Forelimb muscle (tissue), 1 donor: Measurements from ENCODE around the gene DYDC2. TPM values are rescaled to one million over a fixed set of nuclear protein-coding genes. Genes with fewer than 3 reads are reported as not detected.
"Not testable (repeated sequence)": the region's sequence is repeated elsewhere in the genome, so short reads cannot be mapped to it uniquely, and the experiment has no call there.

Experiments
- DNase-seq: peaks from one replicate; pipeline ENCODE4 v3.0.0-alpha.2; 2013; ENCODE audit warnings: low read depth
- polyA plus RNA-seq: library from polyadenylated mRNA; unstranded; fragments of 120-200 nt; gene quantifications from one replicate; pipeline ENCODE4 v1.2.1, GENCODE V29; 2013; ENCODE audit not compliant: insufficient read length

Gene DYDC2
- not detected for polyA plus RNA-seq

GRCh38 chr10:80356563-80356988, at the start of gene DYDC2, which contains the start of gene DYDC1:
Gene DYDC2 (plus strand): TSS chr10:80356781. CDS start chr10:80362444, 5,663 bp downstream.
Gene DYDC1 (minus strand): TSS chr10:80356755. CDS start chr10:80352601, 4,154 bp downstream.
- no peak for DNase-seq

GRCh38 chr10:80313523-80313922, 43.1 kb upstream of the DYDC2 start:
- DNase-seq = no peak

GRCh38 chr10:80315391-80315790, 41.2 kb upstream of the DYDC2 start:
- no peak for DNase-seq

GRCh38 chr10:80318742-80319141, 37.8 kb upstream of the DYDC2 start:
- no peak for DNase-seq

- DNase-seq = no peak
Measured at GRCh38 chr10:80319318-80319717, 37.3 kb upstream of the DYDC2 start.

- DNase-seq = no peak
Measured at GRCh38 chr10:80319725-80320290, 36.8 kb upstream of the DYDC2 start.

GRCh38 chr10:80320377-80320776, 36.2 kb upstream of the DYDC2 start:
- DNase-seq = no peak

GRCh38 chr10:80321183-80321582, 35.4 kb upstream of the DYDC2 start:
- DNase-seq = no peak

GRCh38 chr10:80322158-80322557, 34.4 kb upstream of the DYDC2 start:
- DNase-seq = no peak

- DNase-seq = no peak
Measured at GRCh38 chr10:80322711-80323110, 33.9 kb upstream of the DYDC2 start.

- DNase-seq = no peak
Measured at GRCh38 chr10:80323311-80323710, 33.3 kb upstream of the DYDC2 start.

GRCh38 chr10:80324086-80324485, 32.5 kb upstream of the DYDC2 start:
- DNase-seq = no peak

GRCh38 chr10:80324891-80325364, 31.7 kb upstream of the DYDC2 start:
- DNase-seq = no peak

GRCh38 chr10:80333983-80334382, 22.6 kb upstream of the DYDC2 start:
- DNase-seq = no peak

GRCh38 chr10:80344276-80344675, 12.3 kb upstream of the DYDC2 start:
- DNase-seq = no peak

GRCh38 chr10:80344912-80345311, 11.7 kb upstream of the DYDC2 start:
- DNase-seq = no peak

- DNase-seq = no peak
Measured at GRCh38 chr10:80350251-80350650, 6.3 kb upstream of the DYDC2 start.

GRCh38 chr10:80351220-80351619, 5.4 kb upstream of the DYDC2 start:
- no peak for DNase-seq

GRCh38 chr10:80356989-80357850, 639 bp downstream of the DYDC2 start:
- no peak for DNase-seq

GRCh38 chr10:80357851-80358125, 1.2 kb downstream of the DYDC2 start:
- DNase-seq = no peak

GRCh38 chr10:80358925-80359324, 2.3 kb downstream of the DYDC2 start:
- DNase-seq = not testable (repeated sequence)

GRCh38 chr10:80359644-80360043, 3.1 kb downstream of the DYDC2 start:
- no peak for DNase-seq

- no peak for DNase-seq
Measured at GRCh38 chr10:80365510-80365909, 8.9 kb downstream of the DYDC2 start.
